ENCODE results near the gene RNF224. TPM values are rescaled to one million over a fixed set of nuclear protein-coding genes. Genes with fewer than 3 reads are reported as not detected.

Gene RNF224
- total RNA-seq, 1 experiment from 2014 or later: 3.9 TPM

GRCh38 chr9:137268538-137269201 is 41.4 kb downstream of the RNF224 start:
- Histone ChIP-seq H3K4me3 (no peak overlapping the region), H3K27me3 (ENCODE audit: insufficient read depth, low read depth) (no peaks in the 10 kb centered on the region), H3K4me2 (no peak overlapping the region), H3K9me3 (ENCODE audit: insufficient read depth, low read depth) (no peaks in the 10 kb centered on the region), H2AFZ (no peak overlapping the region), H4K20me1 (ENCODE audit: insufficient read depth) (peaks cover 12% of the 10 kb centered on the region; the same call in 1 of the 2 replicates), H3K27ac (no peak overlapping the region), H3K4me1 (replicated peaks; ENCODE audit: insufficient read depth) (no peaks in the 10 kb centered on the region), H3K9me2 (ENCODE audit: insufficient read depth) (no peaks in the 10 kb centered on the region), H3K79me2 (ENCODE audit: low read depth) (no peaks in the 10 kb centered on the region), H3F3A (ENCODE audit: insufficient read depth, low read depth) (no peaks in the 10 kb centered on the region), H3K36me3 (ENCODE audit: low read depth) (no peaks in the 10 kb centered on the region)
- CTCF ChIA-PET: no interaction called here
- intact Hi-C loops (cut with micrococcal nuclease; ENCODE audit: unreplicated experiment): no loop called here
- no TSS peak for BruUV-seq (replicated peaks)
- POLR2A ChIA-PET (ENCODE audit: unreplicated experiment): no interaction called here
- no peak for TF ChIP-seq CTCF (conservative IDR thresholded peaks at IDR 0.05)
- TF ChIP-seq EZH2 (IDR thresholded peaks at IDR 0.05; ENCODE audit: low read depth): no peak
- no peak for DNase-seq

GRCh38 chr9:137269231-137269772 is 42.0 kb downstream of the RNF224 start:
- Histone ChIP-seq H3K79me2 (ENCODE audit: low read depth) (no peaks in the 10 kb centered on the region), H4K20me1 (ENCODE audit: insufficient read depth) (peaks cover 12% of the 10 kb centered on the region; the same call in 1 of the 2 replicates), H3K4me3 (no peak overlapping the region), H3K4me1 (replicated peaks; ENCODE audit: insufficient read depth) (no peaks in the 10 kb centered on the region), H3K9me3 (ENCODE audit: insufficient read depth, low read depth) (no peaks in the 10 kb centered on the region), H3K9me2 (ENCODE audit: insufficient read depth) (no peaks in the 10 kb centered on the region), H3K27me3 (ENCODE audit: insufficient read depth, low read depth) (no peaks in the 10 kb centered on the region), H3K4me2 (no peak overlapping the region), H3F3A (ENCODE audit: insufficient read depth, low read depth) (no peaks in the 10 kb centered on the region), H2AFZ (no peak overlapping the region), H3K36me3 (ENCODE audit: low read depth) (no peaks in the 10 kb centered on the region), H3K27ac (no peak overlapping the region)
- no peak for DNase-seq
- intact Hi-C loops (cut with micrococcal nuclease; ENCODE audit: unreplicated experiment): no loop called here
- TF ChIP-seq CTCF (conservative IDR thresholded peaks at IDR 0.05) (no peak), EZH2 (IDR thresholded peaks at IDR 0.05; ENCODE audit: low read depth) (no peak)
- CTCF ChIA-PET: interaction anchor here (0.6 kb wide), 1 partner anchor 68 kb away, joined by 5 read pairs; no protein-coding TSS in a partner anchor
- POLR2A ChIA-PET (ENCODE audit: unreplicated experiment): no interaction called here
- no TSS peak for BruUV-seq (replicated peaks)

- Histone ChIP-seq H3K4me1 (replicated peaks; ENCODE audit: insufficient read depth) (no peaks in the 10 kb centered on the region), H3K36me3 (ENCODE audit: low read depth) (no peaks in the 10 kb centered on the region), H3K4me3 (no peak overlapping the region), H3F3A (ENCODE audit: insufficient read depth, low read depth) (peaks cover 12% of the 10 kb centered on the region; the same call in 1 of the 2 replicates), H3K9me3 (ENCODE audit: insufficient read depth, low read depth) (no peaks in the 10 kb centered on the region), H3K27ac (no peak overlapping the region), H2AFZ (no peak overlapping the region), H3K4me2 (no peak overlapping the region), H3K27me3 (ENCODE audit: insufficient read depth, low read depth) (no peaks in the 10 kb centered on the region), H4K20me1 (ENCODE audit: insufficient read depth) (peaks cover 12% of the 10 kb centered on the region; the same call in 1 of the 2 replicates), H3K9me2 (ENCODE audit: insufficient read depth) (no peaks in the 10 kb centered on the region), H3K79me2 (ENCODE audit: low read depth) (no peaks in the 10 kb centered on the region)
- no peak for TF ChIP-seq EZH2 (IDR thresholded peaks at IDR 0.05; ENCODE audit: low read depth)
- no peak for TF ChIP-seq CTCF (conservative IDR thresholded peaks at IDR 0.05)
- no TSS peak for BruUV-seq (replicated peaks)
- intact Hi-C loops (cut with micrococcal nuclease; ENCODE audit: unreplicated experiment): no loop called here
- no peak for DNase-seq
- POLR2A ChIA-PET (ENCODE audit: unreplicated experiment): no interaction called here
- CTCF ChIA-PET: interaction anchor here (0.6 kb wide), 1 partner anchor 238 kb away, joined by 3 read pairs; no protein-coding TSS in a partner anchor
These were observed 43.8 kb downstream of the RNF224 start for GRCh38 chr9:137270929-137271695.

Data from PC-9 (cell line).